GM12878 (cell line): ENCODE measurements around the gene TMEM259. TPM values are rescaled to one million over a fixed set of nuclear protein-coding genes. Genes with fewer than 3 reads are reported as not detected.

Experiments
- ASH2L ChIP-seq: fragments of 300-600, 200-600 bp; sonication (generic); IDR thresholded peaks from 2 replicates; pipeline ENCODE4 v1.6.1; 2017; ENCODE audit warnings: low read depth, mild to moderate bottlenecking, borderline replicate concordance
- BMI1 ChIP-seq: fragments of 450-650 bp; IDR thresholded peaks from 2 replicates; pipeline ENCODE4 v1.6.1; 2016; ENCODE audit warnings: mild to moderate bottlenecking, moderate library complexity, borderline replicate concordance
- BRCA1 ChIP-seq: IDR thresholded peaks from 2 replicates; pipeline ENCODE4 v1.6.1; 2011; ENCODE audit warnings: low read depth, low read length, improper control_type of control experiment
- CBFB ChIP-seq: IDR thresholded peaks from 2 replicates; pipeline ENCODE4 v1.6.1; 2016; ENCODE audit warnings: antibody characterized with exemption, low read depth
- CREM ChIP-seq: IDR thresholded peaks from 2 replicates; pipeline ENCODE4 v1.6.1; 2014; ENCODE audit warnings: antibody characterized with exemption, low read depth
- CUX1 ChIP-seq: IDR thresholded peaks from 2 replicates; pipeline ENCODE4 v1.6.1; 2012; ENCODE audit warnings: improper control_type of control experiment, low read depth, low read length; ENCODE audit not compliant: insufficient replicate concordance
- EP300 ChIP-seq, 2 experiments: fragments of 150-350 bp in 1 of 2; IDR thresholded peaks; 2 replicates each; pipeline ENCODE4 v1.6.1; 2011 to 2012; ENCODE audit warnings: low read depth in 2 of 2, low read length in 2 of 2, borderline replicate concordance in 1 of 2, improper control_type of control experiment in 1 of 2, inconsistent platforms in 1 of 2; ENCODE audit not compliant: control insufficient read depth in 1 of 2
- HCFC1 ChIP-seq: fragments of 150-350 bp; IDR thresholded peaks from 2 replicates; pipeline ENCODE4 v1.6.1; 2014; ENCODE audit warnings: low read length
- IRF3 ChIP-seq: fragments of 450-650 bp; IDR thresholded peaks from 2 replicates; pipeline ENCODE4 v1.6.1; 2014; ENCODE audit warnings: mild to moderate bottlenecking
- KDM1A ChIP-seq: fragments of 200-600 bp; sonication (generic); IDR thresholded peaks from 2 replicates; pipeline ENCODE4 v1.6.1; 2016; ENCODE audit warnings: borderline replicate concordance
- KLF5 ChIP-seq: fragments of 450-650 bp; IDR thresholded peaks from 2 replicates; pipeline ENCODE4 v1.6.1; 2014; ENCODE audit warnings: mild to moderate bottlenecking; ENCODE audit not compliant: partially characterized antibody
- LARP7 ChIP-seq: fragments of 450-650 bp; IDR thresholded peaks from 2 replicates; pipeline ENCODE4 v1.6.1; 2017; ENCODE audit warnings: mild to moderate bottlenecking
- NBN ChIP-seq: fragments of 450-650 bp; IDR thresholded peaks from 2 replicates; pipeline ENCODE4 v1.6.1; 2016
- POLR2AphosphoS2 ChIP-seq: IDR thresholded peaks from 2 replicates; pipeline ENCODE4 v1.6.1; 2011; ENCODE audit warnings: low read depth, mild to moderate bottlenecking, low read length, improper control_type of control experiment, moderate library complexity
- REST ChIP-seq: IDR thresholded peaks from 2 replicates; pipeline ENCODE4 v1.6.1; 2012; ENCODE audit warnings: mild to moderate bottlenecking, low read depth, low read length
- SMAD1 ChIP-seq: fragments of 450-650 bp; IDR thresholded peaks from 2 replicates; pipeline ENCODE4 v1.6.1; 2018; ENCODE audit warnings: mild to moderate bottlenecking, low read depth; ENCODE audit not compliant: partially characterized antibody
- SRF ChIP-seq, 2 experiments: IDR thresholded peaks; 2 replicates each; pipeline ENCODE4 v1.6.1; 2011; ENCODE audit warnings: low read depth in 2 of 2, low read length in 2 of 2, mild to moderate bottlenecking in 1 of 2, moderate library complexity in 1 of 2
- STAT3 ChIP-seq: IDR thresholded peaks from 2 replicates; pipeline ENCODE4 v1.6.1; 2011; ENCODE audit warnings: low read depth, low read length, improper control_type of control experiment
- TARDBP ChIP-seq: IDR thresholded peaks from 2 replicates; pipeline ENCODE4 v1.6.1; 2016; ENCODE audit warnings: borderline replicate concordance
- TCF3 ChIP-seq: IDR thresholded peaks from 2 replicates; pipeline ENCODE4 v1.6.1; 2012; ENCODE audit warnings: low read depth, mild to moderate bottlenecking, low read length, borderline replicate concordance; ENCODE audit not compliant: insufficient read depth
- WRNIP1 ChIP-seq: IDR thresholded peaks from 2 replicates; pipeline ENCODE4 v1.6.1; 2011; ENCODE audit warnings: low read depth, low read length, improper control_type of control experiment, borderline replicate concordance
- ZSCAN29 ChIP-seq: fragments of 450-650 bp; IDR thresholded peaks from 2 replicates; pipeline ENCODE4 v1.6.1; 2017; ENCODE audit warnings: mild to moderate bottlenecking, moderate library complexity
- ZZZ3 ChIP-seq: IDR thresholded peaks from 2 replicates; pipeline ENCODE4 v1.6.1; 2011; ENCODE audit warnings: low read depth; ENCODE audit not compliant: control insufficient read depth, insufficient read length
- polyA plus RNA-seq, 11 experiments: library from polyadenylated mRNA; depleted of rRNA in 4 of 11; unstranded in 6 of 11; stranded (reverse) in 5 of 11; fragments of >200 nt; fragmentation: Nextera tagmentation in 4 of 11; fragmentation: Illumina TruSeq in 1 of 11; extraction: Ambion mirVana in 4 of 11; extraction: Trizol in 1 of 11; gene quantifications; 1 replicate in 1 of 11; 2 replicates in 10 of 11; pipeline versions ENCODE4 v1.2.1 to v1.2.3, GENCODE V29; 2011 to 2016; ENCODE audit warnings: inconsistent platforms in 2 of 11, missing spikeins in 2 of 11, low read depth in 1 of 11
- total RNA-seq, 4 experiments: library from RNA; depleted of rRNA in 3 of 4; stranded (reverse); fragments of >200 nt in 3 of 4; fragmentation: Illumina TruSeq in 1 of 4; extraction: Trizol in 1 of 4; gene quantifications; 2 replicates each; pipeline versions ENCODE4 v1.2.1 to v1.2.3, GENCODE V29; 2013 to 2021

Gene TMEM259
- total and polyA plus RNA-seq, 10 of the 15 experiments (the other 5 are each of a cell fraction or from before 2014, with no cell fraction given): 0.43 to 184 (median 62.0) TPM

DNA sequence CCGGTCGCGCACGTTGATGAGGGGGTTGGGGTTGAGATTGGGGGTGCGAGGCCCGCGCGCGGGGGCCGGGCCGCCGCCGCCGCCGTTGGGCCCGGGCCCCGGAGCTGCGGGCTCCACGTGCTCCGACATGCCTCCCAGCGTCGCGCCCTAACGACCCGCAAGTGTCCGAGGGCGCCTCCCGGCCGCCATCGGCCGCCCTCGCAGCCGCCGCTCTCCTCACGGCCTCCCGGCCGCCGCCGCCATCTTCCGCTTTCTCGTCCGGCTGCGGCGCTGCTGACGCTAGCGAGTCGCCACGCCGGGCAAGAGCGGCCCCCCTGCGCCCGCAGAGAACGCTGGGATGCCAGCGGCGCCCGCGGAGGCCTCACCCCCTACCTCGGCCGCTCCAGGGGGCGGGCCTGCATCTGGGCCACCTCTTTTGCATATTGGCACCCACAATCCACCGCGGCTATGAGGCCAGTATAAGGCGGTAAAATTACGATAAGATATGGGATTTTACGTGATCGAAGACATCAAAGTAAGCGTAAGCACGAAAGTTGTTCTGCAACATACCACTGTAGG is at the start of gene TMEM259 (continued):
- TF ChIP-seq ZZZ3: no peak
- TF ChIP-seq WRNIP1: no peak
- no peak for TF ChIP-seq SMAD1
- TF ChIP-seq STAT3: no peak
- no peak for TF ChIP-seq IRF3
- no peak for TF ChIP-seq KDM1A
- no peak for TF ChIP-seq POLR2AphosphoS2
- no peak for TF ChIP-seq BRCA1
- TF ChIP-seq CUX1: no peak
- no peak for TF ChIP-seq NBN
- peak; percentile 48; the same call in 1 of the 2 replicates for TF ChIP-seq ASH2L
- no peak for TF ChIP-seq REST
- TF ChIP-seq CBFB: no peak
- peak; percentile 24 for TF ChIP-seq KLF5
- TF ChIP-seq CREM: peak; percentile 54; the same call in 1 of the 2 replicates
- no peak for TF ChIP-seq BMI1
- peak; percentile 52; the same call in 1 of the 2 replicates for TF ChIP-seq HCFC1
- peak; percentile 91 for TF ChIP-seq LARP7
- no peak for TF ChIP-seq TARDBP
- no peak for TF ChIP-seq EP300 (IDR thresholded peaks at IDR 0.05; ENCODE audit: borderline replicate concordance in 1 of 2, control insufficient read depth in 1 of 2, low read depth in 2 of 2, low read length in 2 of 2)
- TF ChIP-seq TCF3: 0 out of 2 replicates have a peak, but pooled peaks have one; percentile 39
- TF ChIP-seq ZSCAN29: no peak
- peak in 1 of 2 experiments; percentile 39; a peak in 1 of 4 replicates for TF ChIP-seq SRF (IDR thresholded peaks at IDR 0.05; ENCODE audit: low read depth in 2 of 2, low read length in 2 of 2)
